ENCODE data around the gene CHD6. TPM values are rescaled to one million over a fixed set of nuclear protein-coding genes. Genes with fewer than 3 reads are reported as not detected.

CHD6 gene
- total and polyA plus RNA-seq, 2 of the 13 experiments (the other 11 are each of a cell fraction or from before 2014, with no cell fraction given): 14.4 to 52.0 TPM

GRCh38 chr20:41617059-41617901, 897 bp downstream of the CHD6 start (continued):
- TF ChIP-seq CBX2 (IDR thresholded peaks at IDR 0.05; ENCODE audit: low read depth, low read length) (no peak), CBX2 (CRISPR knock-in tag; IDR thresholded peaks at IDR 0.05; ENCODE audit: low read depth) (no peak), CENPT (CRISPR knock-in tag; IDR thresholded peaks at IDR 0.05; ENCODE audit: low read depth) (no peak), ZBTB7A (CRISPR knock-in tag; IDR thresholded peaks at IDR 0.05) (peak; percentile 46; the same call in 1 of the 2 replicates), SP1 (IDR thresholded peaks at IDR 0.05) (no peak), SP1 (CRISPR knock-in tag; IDR thresholded peaks at IDR 0.05) (no peak; the same call in 1 of the 2 replicates), KDM2A (CRISPR knock-in tag; IDR thresholded peaks at IDR 0.05; ENCODE audit: borderline replicate concordance, low read depth) (peak; percentile 34; the same call in 1 of the 2 replicates), ZNF281 (CRISPR knock-in tag; IDR thresholded peaks at IDR 0.05; ENCODE audit: borderline replicate concordance) (peak; percentile 43; the same call in 1 of the 2 replicates), ARID2 (CRISPR knock-in tag; IDR thresholded peaks at IDR 0.05; ENCODE audit: borderline replicate concordance) (0 out of 2 replicates have a peak, but pooled peaks have one; percentile 50), ZNF670 (CRISPR knock-in tag; IDR thresholded peaks at IDR 0.05; ENCODE audit: borderline replicate concordance) (no peak), TMF1 (CRISPR knock-in tag; IDR thresholded peaks at IDR 0.05; ENCODE audit: low read depth) (peak; percentile 27; the same call in 1 of the 2 replicates), ERF (CRISPR knock-in tag; IDR thresholded peaks at IDR 0.05) (peak; percentile 19; the same call in 1 of the 2 replicates), ZNF777 (CRISPR knock-in tag; IDR thresholded peaks at IDR 0.05) (no peak), ZNF878 (CRISPR knock-in tag; IDR thresholded peaks at IDR 0.05) (no peak), PCBP1 (IDR thresholded peaks at IDR 0.05; ENCODE audit: borderline replicate concordance, low read depth, low read length) (no peak), ZEB1 (IDR thresholded peaks at IDR 0.05; ENCODE audit: insufficient replicate concordance, low read depth) (no peak), NFAT5 (CRISPR knock-in tag; IDR thresholded peaks at IDR 0.05) (no peak), BORCS8-MEF2B (CRISPR knock-in tag; IDR thresholded peaks at IDR 0.05) (peak; percentile 26; the same call in 1 of the 2 replicates), SNAPC5 (CRISPR knock-in tag; IDR thresholded peaks at IDR 0.05; ENCODE audit: borderline replicate concordance) (0 out of 2 replicates have a peak, but pooled peaks have one; percentile 18), SMAD3 (CRISPR knock-in tag; IDR thresholded peaks at IDR 0.05) (no peak), TOPORS (CRISPR knock-in tag; IDR thresholded peaks at IDR 0.05) (0 out of 2 replicates have a peak, but pooled peaks have one; percentile 23), SIN3A (IDR thresholded peaks at IDR 0.05; ENCODE audit: borderline replicate concordance, low read depth, low read length) (peak; percentile 72; the same call in 1 of the 2 replicates)

Data from HepG2 (cell line).